GM23338 (cell line): ENCODE results near the gene USP17L25.
"Not testable (repeated sequence)": the region's sequence is repeated elsewhere in the genome, so short reads cannot be mapped to it uniquely, and the experiment has no call there.

Source experiments
- CREB1 ChIP-seq: fragments of 250-450 bp; sonication (Bioruptor Pico); IDR thresholded peaks from 2 replicates; pipeline ENCODE4 v1.5.0; 2020; ENCODE audit warnings: low read depth, mild to moderate bottlenecking, moderate library complexity
- EZH2 ChIP-seq: fragments of 200-600 bp; sonication (generic); IDR thresholded peaks from one replicate; pipeline ENCODE4 v1.8.0; 2017; ENCODE audit warnings: antibody characterized with exemption, mild to moderate bottlenecking, low read depth; ENCODE audit not compliant: unreplicated experiment
- EZH2phosphoT487 ChIP-seq: fragments of 200-600 bp; sonication (generic); IDR thresholded peaks from one replicate; pipeline ENCODE4 v1.8.1; 2018; ENCODE audit warnings: antibody characterized with exemption; ENCODE audit not compliant: unreplicated experiment
- JUNB ChIP-seq: IDR thresholded peaks from one replicate; pipeline ENCODE4 v1.6.1; 2016; ENCODE audit warnings: antibody characterized with exemption; ENCODE audit not compliant: unreplicated experiment
- POLR2AphosphoS5 ChIP-seq: IDR thresholded peaks from 2 replicates; pipeline ENCODE4 v1.6.1; 2016; ENCODE audit warnings: antibody characterized with exemption, low read depth
- STAT1 ChIP-seq: IDR thresholded peaks from one replicate; pipeline ENCODE4 v1.6.1; 2016; ENCODE audit warnings: antibody characterized with exemption; ENCODE audit not compliant: unreplicated experiment
- ZNF114 ChIP-seq: fragments of 250-450 bp; sonication (Bioruptor Pico); IDR thresholded peaks from 2 replicates; pipeline ENCODE4 v1.5.0; 2020; ENCODE audit warnings: mild to moderate bottlenecking, moderate library complexity
- TF ChIP-seq, protein P1 (sequence below): IDR thresholded peaks from one replicate; pipeline ENCODE4 v1.6.1; 2018; ENCODE audit warnings: antibody characterized with exemption; ENCODE audit not compliant: unreplicated experiment
- TF ChIP-seq, protein P2 (sequence below), 2 experiments: fragments of 200-600 bp in 1 of 2; sonication (generic) in 1 of 2; conservative IDR thresholded peaks; 2 replicates each; pipeline versions ENCODE4 v1.5.1 to v1.6.1; 2016 to 2017; ENCODE audit warnings: antibody characterized with exemption in 2 of 2, low read depth in 2 of 2, mild to moderate bottlenecking in 2 of 2, moderate library complexity in 1 of 2
- TF ChIP-seq, protein P3 (sequence below): IDR thresholded peaks from 2 replicates; pipeline ENCODE4 v1.6.1; 2016; ENCODE audit warnings: antibody characterized with exemption
- TF ChIP-seq, protein P4 (sequence below): fragments of 250-450 bp; sonication (Bioruptor Pico); IDR thresholded peaks from 2 replicates; pipeline ENCODE4 v1.5.0; 2020; ENCODE audit warnings: mild to moderate bottlenecking, moderate library complexity

DNA sequence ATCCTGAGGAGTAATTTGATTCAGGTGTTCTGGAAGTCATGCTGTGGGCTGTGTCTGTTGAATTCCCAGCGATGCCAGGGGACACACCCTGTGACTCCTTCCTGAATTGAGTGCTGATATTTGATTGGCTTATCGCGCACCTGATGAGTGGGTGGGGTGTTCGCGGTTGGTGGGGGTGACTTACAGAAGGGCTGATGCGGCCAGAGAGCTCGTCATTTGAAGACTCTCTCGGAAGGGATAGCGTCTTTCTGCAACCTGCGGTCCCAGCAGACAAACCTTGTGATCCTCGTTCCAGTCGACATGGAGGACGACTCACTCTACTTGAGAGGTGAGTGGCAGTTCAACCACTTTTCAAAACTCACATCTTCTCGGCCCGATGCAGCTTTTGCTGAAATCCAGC lies 18.9 kb downstream of the USP17L25 start, which contains the start of gene USP17L28:
- not testable (repeated sequence) for TF ChIP-seq JUNB; POLR2AphosphoS5; EZH2; EZH2phosphoT487; STAT1; ZNF114 (CRISPR knock-in tag); CREB1 (CRISPR knock-in tag)
- TF ChIP-seq, protein P1, sequence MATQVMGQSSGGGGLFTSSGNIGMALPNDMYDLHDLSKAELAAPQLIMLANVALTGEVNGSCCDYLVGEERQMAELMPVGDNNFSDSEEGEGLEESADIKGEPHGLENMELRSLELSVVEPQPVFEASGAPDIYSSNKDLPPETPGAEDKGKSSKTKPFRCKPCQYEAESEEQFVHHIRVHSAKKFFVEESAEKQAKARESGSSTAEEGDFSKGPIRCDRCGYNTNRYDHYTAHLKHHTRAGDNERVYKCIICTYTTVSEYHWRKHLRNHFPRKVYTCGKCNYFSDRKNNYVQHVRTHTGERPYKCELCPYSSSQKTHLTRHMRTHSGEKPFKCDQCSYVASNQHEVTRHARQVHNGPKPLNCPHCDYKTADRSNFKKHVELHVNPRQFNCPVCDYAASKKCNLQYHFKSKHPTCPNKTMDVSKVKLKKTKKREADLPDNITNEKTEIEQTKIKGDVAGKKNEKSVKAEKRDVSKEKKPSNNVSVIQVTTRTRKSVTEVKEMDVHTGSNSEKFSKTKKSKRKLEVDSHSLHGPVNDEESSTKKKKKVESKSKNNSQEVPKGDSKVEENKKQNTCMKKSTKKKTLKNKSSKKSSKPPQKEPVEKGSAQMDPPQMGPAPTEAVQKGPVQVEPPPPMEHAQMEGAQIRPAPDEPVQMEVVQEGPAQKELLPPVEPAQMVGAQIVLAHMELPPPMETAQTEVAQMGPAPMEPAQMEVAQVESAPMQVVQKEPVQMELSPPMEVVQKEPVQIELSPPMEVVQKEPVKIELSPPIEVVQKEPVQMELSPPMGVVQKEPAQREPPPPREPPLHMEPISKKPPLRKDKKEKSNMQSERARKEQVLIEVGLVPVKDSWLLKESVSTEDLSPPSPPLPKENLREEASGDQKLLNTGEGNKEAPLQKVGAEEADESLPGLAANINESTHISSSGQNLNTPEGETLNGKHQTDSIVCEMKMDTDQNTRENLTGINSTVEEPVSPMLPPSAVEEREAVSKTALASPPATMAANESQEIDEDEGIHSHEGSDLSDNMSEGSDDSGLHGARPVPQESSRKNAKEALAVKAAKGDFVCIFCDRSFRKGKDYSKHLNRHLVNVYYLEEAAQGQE = not testable (repeated sequence)
- TF ChIP-seq, protein P2, sequence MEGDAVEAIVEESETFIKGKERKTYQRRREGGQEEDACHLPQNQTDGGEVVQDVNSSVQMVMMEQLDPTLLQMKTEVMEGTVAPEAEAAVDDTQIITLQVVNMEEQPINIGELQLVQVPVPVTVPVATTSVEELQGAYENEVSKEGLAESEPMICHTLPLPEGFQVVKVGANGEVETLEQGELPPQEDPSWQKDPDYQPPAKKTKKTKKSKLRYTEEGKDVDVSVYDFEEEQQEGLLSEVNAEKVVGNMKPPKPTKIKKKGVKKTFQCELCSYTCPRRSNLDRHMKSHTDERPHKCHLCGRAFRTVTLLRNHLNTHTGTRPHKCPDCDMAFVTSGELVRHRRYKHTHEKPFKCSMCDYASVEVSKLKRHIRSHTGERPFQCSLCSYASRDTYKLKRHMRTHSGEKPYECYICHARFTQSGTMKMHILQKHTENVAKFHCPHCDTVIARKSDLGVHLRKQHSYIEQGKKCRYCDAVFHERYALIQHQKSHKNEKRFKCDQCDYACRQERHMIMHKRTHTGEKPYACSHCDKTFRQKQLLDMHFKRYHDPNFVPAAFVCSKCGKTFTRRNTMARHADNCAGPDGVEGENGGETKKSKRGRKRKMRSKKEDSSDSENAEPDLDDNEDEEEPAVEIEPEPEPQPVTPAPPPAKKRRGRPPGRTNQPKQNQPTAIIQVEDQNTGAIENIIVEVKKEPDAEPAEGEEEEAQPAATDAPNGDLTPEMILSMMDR (conservative IDR thresholded peaks at IDR 0.05; ENCODE audit: low read depth in 2 of 2) = not testable (repeated sequence)
- TF ChIP-seq, protein P3, sequence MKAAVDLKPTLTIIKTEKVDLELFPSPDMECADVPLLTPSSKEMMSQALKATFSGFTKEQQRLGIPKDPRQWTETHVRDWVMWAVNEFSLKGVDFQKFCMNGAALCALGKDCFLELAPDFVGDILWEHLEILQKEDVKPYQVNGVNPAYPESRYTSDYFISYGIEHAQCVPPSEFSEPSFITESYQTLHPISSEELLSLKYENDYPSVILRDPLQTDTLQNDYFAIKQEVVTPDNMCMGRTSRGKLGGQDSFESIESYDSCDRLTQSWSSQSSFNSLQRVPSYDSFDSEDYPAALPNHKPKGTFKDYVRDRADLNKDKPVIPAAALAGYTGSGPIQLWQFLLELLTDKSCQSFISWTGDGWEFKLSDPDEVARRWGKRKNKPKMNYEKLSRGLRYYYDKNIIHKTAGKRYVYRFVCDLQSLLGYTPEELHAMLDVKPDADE = not testable (repeated sequence)
- TF ChIP-seq, protein P4, sequence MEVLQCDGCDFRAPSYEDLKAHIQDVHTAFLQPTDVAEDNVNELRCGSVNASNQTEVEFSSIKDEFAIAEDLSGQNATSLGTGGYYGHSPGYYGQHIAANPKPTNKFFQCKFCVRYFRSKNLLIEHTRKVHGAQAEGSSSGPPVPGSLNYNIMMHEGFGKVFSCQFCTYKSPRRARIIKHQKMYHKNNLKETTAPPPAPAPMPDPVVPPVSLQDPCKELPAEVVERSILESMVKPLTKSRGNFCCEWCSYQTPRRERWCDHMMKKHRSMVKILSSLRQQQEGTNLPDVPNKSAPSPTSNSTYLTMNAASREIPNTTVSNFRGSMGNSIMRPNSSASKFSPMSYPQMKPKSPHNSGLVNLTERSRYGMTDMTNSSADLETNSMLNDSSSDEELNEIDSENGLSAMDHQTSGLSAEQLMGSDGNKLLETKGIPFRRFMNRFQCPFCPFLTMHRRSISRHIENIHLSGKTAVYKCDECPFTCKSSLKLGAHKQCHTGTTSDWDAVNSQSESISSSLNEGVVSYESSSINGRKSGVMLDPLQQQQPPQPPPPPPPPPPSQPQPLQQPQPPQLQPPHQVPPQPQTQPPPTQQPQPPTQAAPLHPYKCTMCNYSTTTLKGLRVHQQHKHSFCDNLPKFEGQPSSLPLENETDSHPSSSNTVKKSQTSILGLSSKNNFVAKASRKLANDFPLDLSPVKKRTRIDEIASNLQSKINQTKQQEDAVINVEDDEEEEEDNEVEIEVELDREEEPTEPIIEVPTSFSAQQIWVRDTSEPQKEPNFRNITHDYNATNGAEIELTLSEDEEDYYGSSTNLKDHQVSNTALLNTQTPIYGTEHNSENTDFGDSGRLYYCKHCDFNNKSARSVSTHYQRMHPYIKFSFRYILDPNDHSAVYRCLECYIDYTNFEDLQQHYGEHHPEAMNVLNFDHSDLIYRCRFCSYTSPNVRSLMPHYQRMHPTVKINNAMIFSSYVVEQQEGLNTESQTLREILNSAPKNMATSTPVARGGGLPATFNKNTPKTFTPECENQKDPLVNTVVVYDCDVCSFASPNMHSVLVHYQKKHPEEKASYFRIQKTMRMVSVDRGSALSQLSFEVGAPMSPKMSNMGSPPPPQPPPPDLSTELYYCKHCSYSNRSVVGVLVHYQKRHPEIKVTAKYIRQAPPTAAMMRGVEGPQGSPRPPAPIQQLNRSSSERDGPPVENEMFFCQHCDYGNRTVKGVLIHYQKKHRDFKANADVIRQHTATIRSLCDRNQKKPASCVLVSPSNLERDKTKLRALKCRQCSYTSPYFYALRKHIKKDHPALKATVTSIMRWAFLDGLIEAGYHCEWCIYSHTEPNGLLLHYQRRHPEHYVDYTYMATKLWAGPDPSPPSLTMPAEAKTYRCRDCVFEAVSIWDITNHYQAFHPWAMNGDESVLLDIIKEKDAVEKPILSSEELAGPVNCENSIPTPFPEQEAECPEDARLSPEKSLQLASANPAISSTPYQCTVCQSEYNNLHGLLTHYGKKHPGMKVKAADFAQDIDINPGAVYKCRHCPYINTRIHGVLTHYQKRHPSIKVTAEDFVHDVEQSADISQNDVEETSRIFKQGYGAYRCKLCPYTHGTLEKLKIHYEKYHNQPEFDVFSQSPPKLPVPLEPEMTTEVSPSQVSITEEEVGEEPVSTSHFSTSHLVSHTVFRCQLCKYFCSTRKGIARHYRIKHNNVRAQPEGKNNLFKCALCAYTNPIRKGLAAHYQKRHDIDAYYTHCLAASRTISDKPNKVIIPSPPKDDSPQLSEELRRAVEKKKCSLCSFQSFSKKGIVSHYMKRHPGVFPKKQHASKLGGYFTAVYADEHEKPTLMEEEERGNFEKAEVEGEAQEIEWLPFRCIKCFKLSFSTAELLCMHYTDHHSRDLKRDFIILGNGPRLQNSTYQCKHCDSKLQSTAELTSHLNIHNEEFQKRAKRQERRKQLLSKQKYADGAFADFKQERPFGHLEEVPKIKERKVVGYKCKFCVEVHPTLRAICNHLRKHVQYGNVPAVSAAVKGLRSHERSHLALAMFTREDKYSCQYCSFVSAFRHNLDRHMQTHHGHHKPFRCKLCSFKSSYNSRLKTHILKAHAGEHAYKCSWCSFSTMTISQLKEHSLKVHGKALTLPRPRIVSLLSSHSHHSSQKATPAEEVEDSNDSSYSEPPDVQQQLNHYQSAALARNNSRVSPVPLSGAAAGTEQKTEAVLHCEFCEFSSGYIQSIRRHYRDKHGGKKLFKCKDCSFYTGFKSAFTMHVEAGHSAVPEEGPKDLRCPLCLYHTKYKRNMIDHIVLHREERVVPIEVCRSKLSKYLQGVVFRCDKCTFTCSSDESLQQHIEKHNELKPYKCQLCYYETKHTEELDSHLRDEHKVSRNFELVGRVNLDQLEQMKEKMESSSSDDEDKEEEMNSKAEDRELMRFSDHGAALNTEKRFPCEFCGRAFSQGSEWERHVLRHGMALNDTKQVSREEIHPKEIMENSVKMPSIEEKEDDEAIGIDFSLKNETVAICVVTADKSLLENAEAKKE (CRISPR knock-in tag) = not testable (repeated sequence)
